Smooth muscle cell (in vitro differentiated cells): ENCODE data around the gene NRN1L. TPM values are rescaled to one million over a fixed set of nuclear protein-coding genes. Genes with fewer than 3 reads are reported as not detected.

Experiments
- DNase-seq: peaks from one replicate; lab custom pipeline; 2025; ENCODE audit not compliant: unreplicated experiment; lab: John Stamatoyannopoulos, UW
- H2AFZ ChIP-seq: fragments of 200-600 bp; sonication (generic); 2 replicates; pipeline ENCODE4 v1.6.0; 2016; ENCODE audit warnings: antibody characterized with exemption, low read depth, mild to moderate bottlenecking
- H3F3A ChIP-seq: fragments of 200-600 bp; sonication (generic); 2 replicates; pipeline ENCODE4 v1.6.0; 2017; ENCODE audit warnings: antibody characterized with exemption, low read depth
- H3K27ac ChIP-seq: fragments of 200-600 bp; sonication (generic); 2 replicates; pipeline ENCODE4 v1.5.1; 2016; ENCODE audit warnings: low read depth, mild to moderate bottlenecking
- H3K27me3 ChIP-seq: fragments of 200-600 bp; sonication (generic); 2 replicates; pipeline ENCODE4 v1.6.1; 2016; ENCODE audit warnings: low read depth, mild to moderate bottlenecking
- H3K36me3 ChIP-seq: fragments of 200-600 bp; sonication (generic); 2 replicates; pipeline ENCODE4 v1.5.1; 2016; ENCODE audit warnings: low read depth
- H3K4me1 ChIP-seq: fragments of 200-600 bp; sonication (generic); 2 replicates; pipeline ENCODE4 v1.5.1; 2016; ENCODE audit warnings: low read depth
- H3K4me2 ChIP-seq: fragments of 200-600 bp; sonication (generic); 2 replicates; pipeline ENCODE4 v1.6.0; 2016; ENCODE audit warnings: mild to moderate bottlenecking
- H3K4me3 ChIP-seq: fragments of 200-600 bp; sonication (generic); 2 replicates; pipeline ENCODE4 v1.5.1; 2016; ENCODE audit warnings: mild to moderate bottlenecking
- H3K79me2 ChIP-seq: fragments of 200-600 bp; sonication (generic); 2 replicates; pipeline ENCODE4 v1.6.0; 2016; ENCODE audit warnings: low read depth, mild to moderate bottlenecking
- H3K9ac ChIP-seq: fragments of 200-600 bp; sonication (generic); 2 replicates; pipeline ENCODE4 v1.6.0; 2016; ENCODE audit warnings: low read depth
- H3K9me3 ChIP-seq: fragments of 200-600 bp; sonication (generic); replicated peaks from 2 replicates; pipeline ENCODE4 v1.5.1; 2016; ENCODE audit warnings: low read depth
- H4K20me1 ChIP-seq: fragments of 200-600 bp; sonication (generic); 2 replicates; pipeline ENCODE4 v1.6.0; 2016; ENCODE audit warnings: low read depth
- WGBS: methylation state at CpG from one replicate; pipeline ENCODE4 v1.1.7; 2016; ENCODE audit warnings: low lambda C conversion rate; 5-methylcytosine and 5-hydroxymethylcytosine counted together
- polyA plus RNA-seq: library from polyadenylated mRNA; unstranded; fragments of >200 nt; fragmentation: Nextera tagmentation; extraction: Ambion mirVana; gene quantifications from 2 replicates; pipeline ENCODE4 v1.2.1, GENCODE V29; 2016
- total RNA-seq: library from RNA; depleted of rRNA; stranded (reverse); fragments of >200 nt; gene quantifications from 2 replicates; pipeline ENCODE4 v1.2.3, GENCODE V29; 2014
- TF ChIP-seq, protein P1 (sequence below): fragments of 200-600 bp; sonication (generic); IDR thresholded peaks from 2 replicates; pipeline ENCODE4 v1.5.1; 2017; ENCODE audit warnings: borderline replicate concordance, mild to moderate bottlenecking, antibody characterized with exemption; ENCODE audit not compliant: insufficient read depth, poor library complexity, severe bottlenecking

Gene NRN1L
- total and polyA plus RNA-seq, 2 experiments from 2014 or later = 0.57 TPM; not detected in 1

DNA sequence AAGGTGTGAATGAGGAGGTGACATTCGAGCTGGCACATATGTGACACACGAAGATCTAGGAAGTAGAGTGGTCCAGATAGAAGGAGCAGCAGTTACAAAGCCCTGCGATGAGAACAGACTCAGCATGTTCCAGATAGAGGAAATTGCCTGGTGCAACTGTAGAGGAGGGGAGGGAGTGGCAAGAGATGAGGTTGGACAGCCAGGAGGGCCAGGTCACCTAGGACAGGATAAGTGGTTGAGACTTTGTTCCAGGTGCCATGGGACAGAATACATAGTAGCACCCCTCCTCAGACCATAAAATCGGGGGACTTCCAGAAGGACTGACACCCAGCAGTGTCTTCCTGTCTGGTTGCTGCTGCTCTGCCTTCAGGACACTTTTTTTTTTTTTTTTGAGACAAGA lies 26.2 kb upstream of the NRN1L start:
- no peak overlapping the region for H2AFZ ChIP-seq
- peak overlapping the region; percentile 97 for H3K9ac ChIP-seq
- H3F3A ChIP-seq = no peaks in the 10 kb centered on the region
- WGBS = 98% methylated on average over 4 of the region's 4 CpGs
- H3K27me3 ChIP-seq = no peaks in the 10 kb centered on the region
- no peak for DNase-seq
- no peaks in the 10 kb centered on the region for H3K36me3 ChIP-seq
- H3K27ac ChIP-seq = peak overlapping the region; percentile 99
- peak overlapping the region; percentile 10 for H3K4me2 ChIP-seq
- H3K9me3 ChIP-seq = no peaks in the 10 kb centered on the region
- H3K79me2 ChIP-seq = peaks cover 98% of the 10 kb centered on the region
- H3K4me3 ChIP-seq = no peak overlapping the region
- H4K20me1 ChIP-seq = peaks cover 100% of the 10 kb centered on the region
- TF ChIP-seq, protein P1, sequence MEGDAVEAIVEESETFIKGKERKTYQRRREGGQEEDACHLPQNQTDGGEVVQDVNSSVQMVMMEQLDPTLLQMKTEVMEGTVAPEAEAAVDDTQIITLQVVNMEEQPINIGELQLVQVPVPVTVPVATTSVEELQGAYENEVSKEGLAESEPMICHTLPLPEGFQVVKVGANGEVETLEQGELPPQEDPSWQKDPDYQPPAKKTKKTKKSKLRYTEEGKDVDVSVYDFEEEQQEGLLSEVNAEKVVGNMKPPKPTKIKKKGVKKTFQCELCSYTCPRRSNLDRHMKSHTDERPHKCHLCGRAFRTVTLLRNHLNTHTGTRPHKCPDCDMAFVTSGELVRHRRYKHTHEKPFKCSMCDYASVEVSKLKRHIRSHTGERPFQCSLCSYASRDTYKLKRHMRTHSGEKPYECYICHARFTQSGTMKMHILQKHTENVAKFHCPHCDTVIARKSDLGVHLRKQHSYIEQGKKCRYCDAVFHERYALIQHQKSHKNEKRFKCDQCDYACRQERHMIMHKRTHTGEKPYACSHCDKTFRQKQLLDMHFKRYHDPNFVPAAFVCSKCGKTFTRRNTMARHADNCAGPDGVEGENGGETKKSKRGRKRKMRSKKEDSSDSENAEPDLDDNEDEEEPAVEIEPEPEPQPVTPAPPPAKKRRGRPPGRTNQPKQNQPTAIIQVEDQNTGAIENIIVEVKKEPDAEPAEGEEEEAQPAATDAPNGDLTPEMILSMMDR = no peak
- H3K4me1 ChIP-seq = no peaks in the 10 kb centered on the region

DNA sequence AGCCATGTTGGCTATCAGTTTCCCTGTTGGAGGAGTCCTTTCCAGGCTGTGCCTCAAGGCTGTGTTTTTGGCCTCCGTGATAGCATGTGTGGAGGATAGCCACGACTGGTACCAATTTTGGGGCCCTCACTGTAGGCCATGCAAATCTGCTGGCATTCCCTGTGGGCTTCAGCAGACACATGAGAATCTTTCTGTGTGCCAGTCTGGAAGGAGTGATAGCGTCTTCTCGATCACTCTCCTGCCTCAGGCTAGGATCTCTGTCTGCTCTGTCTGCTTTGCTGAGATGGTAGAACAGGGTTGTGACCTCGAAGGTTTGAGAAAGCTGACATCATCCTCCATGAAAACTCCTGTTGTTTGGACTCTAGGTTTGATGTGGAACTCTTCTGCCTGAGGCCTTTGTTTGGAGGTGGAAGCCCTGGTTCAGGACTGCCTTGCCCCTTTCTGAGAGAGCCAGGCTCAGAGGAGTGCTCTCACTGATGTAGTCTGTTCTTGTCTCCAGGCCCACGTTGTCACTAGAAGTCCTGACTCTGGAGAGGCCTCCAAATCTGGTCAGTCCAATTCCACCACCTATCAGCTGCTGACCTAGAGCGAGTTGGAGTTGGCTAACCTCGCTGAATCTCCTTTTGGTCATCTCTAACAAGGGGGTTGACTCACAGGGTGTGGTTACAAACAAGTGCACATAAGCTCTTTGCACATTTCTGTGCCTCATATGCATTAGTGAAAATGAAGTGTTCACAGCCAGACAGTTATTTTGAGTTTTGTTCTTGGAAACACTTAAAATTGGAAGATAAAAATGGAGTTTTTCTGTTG lies 23.9 kb upstream of the NRN1L start:
- Histone ChIP-seq H3K4me3 (no peak overlapping the region), H3K36me3 (no peaks in the 10 kb centered on the region), H3F3A (no peaks in the 10 kb centered on the region), H2AFZ (no peak overlapping the region), H3K4me2 (no peak overlapping the region), H3K79me2 (peaks cover 96% of the 10 kb centered on the region), H3K9ac (peak overlapping the region; percentile 56), H3K27ac (peak overlapping the region; percentile 88), H3K4me1 (no peaks in the 10 kb centered on the region), H4K20me1 (peaks cover 99% of the 10 kb centered on the region), H3K27me3 (no peaks in the 10 kb centered on the region), H3K9me3 (no peaks in the 10 kb centered on the region)
- TF ChIP-seq, protein P1 = no peak
- DNase-seq = no peak
- WGBS = 78% methylated on average over 8 of the region's 8 CpGs

DNA sequence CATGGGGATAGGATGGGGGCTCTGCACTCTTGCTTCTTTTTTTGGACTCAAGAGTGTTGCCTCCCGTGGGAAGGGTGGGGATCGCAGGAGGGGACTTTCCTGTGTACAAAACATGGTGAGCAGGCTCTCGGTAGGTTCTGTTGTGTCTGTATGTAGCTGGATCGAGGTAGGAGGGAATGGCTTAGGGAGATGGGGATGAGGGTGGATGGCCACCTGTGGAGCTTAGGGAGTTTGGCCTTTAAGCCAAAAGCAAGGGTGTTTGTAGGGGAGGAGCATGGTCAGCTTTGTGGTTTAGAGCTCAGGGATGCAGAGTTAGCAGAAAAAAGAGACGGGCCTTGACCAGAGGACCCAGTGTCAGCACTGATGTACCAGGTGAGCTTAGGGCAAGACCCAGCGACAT lies 22.8 kb upstream of the NRN1L start:
- peaks cover 95% of the 10 kb centered on the region for H4K20me1 ChIP-seq
- H3K27me3 ChIP-seq = no peaks in the 10 kb centered on the region
- H3K4me1 ChIP-seq = no peaks in the 10 kb centered on the region
- TF ChIP-seq, protein P1 = no peak
- no peak for DNase-seq
- WGBS = 93% methylated on average over 6 of the region's 6 CpGs
- H2AFZ ChIP-seq = no peak overlapping the region
- no peaks in the 10 kb centered on the region for H3K9me3 ChIP-seq
- peaks cover 95% of the 10 kb centered on the region for H3K79me2 ChIP-seq
- no peaks in the 10 kb centered on the region for H3K36me3 ChIP-seq
- peak overlapping the region; percentile 88 for H3K27ac ChIP-seq
- peak overlapping the region; percentile 4 for H3K9ac ChIP-seq
- H3K4me3 ChIP-seq = no peak overlapping the region
- no peak overlapping the region for H3K4me2 ChIP-seq
- H3F3A ChIP-seq = no peaks in the 10 kb centered on the region
